Melanocyte of skin (primary cell): ENCODE data around the gene GSX1. TPM values are rescaled to one million over a fixed set of nuclear protein-coding genes. Genes with fewer than 3 reads are reported as not detected.

Experiments
- small RNA-seq, 2 donors: library from RNA; depleted of rRNA; stranded (forward); fragments of <200 nt; gene quantifications; one replicate each; pipeline ENCODE3, GENCODE V24; 2012
- total RNA-seq, 2 donors: library from RNA; depleted of rRNA; stranded (reverse); fragments of >200 nt; gene quantifications; 2 replicates each; pipeline ENCODE4 v1.2.3, GENCODE V29; 2012

GSX1 gene
- total RNA-seq: not detected

DNA sequence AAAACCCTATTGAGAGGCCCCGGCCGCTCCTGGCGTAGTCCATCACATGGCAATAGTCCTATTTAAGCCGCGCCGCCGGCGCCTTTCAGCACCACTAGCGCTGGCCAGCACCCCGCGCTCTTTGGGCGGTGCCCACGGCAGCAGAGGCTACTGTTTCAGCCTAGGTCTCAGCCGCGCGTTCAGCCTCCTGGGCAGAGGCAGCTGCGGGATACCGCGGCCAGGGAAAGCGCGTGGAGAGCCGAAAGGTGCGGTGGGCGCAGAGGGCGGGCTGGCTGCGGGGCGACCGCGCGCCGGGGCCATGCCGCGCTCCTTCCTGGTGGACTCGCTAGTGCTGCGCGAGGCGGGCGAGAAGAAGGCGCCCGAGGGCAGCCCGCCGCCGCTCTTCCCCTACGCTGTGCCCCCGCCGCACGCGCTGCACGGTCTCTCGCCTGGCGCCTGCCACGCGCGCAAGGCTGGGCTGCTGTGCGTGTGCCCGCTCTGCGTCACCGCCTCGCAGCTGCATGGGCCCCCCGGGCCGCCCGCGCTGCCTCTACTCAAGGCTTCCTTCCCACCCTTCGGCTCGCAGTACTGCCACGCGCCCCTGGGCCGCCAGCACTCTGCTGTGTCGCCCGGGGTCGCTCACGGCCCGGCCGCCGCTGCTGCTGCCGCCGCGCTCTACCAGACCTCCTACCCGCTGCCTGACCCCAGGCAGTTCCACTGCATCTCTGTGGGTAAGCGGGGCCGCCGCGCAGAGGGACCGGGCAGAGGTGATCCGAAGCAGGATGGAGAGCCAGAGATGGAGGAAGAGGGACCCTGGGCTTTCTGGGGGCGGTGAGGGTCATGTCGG lies at the start of gene GSX1:
Gene GSX1 (plus strand): TSS at position 91 of the 826 bp plus-strand sequence. CDS start 208 bp downstream, at position 299.

Small RNAs within 50 kb of the gene (small RNA-seq; reads per million reads assigned to genes)
- gene RNU6-73P: 6.3 to 7.4 reads per million in 2 donors

Other genes with a start within 250 kb of the GSX1 start
- 10 to 100 TPM; 15.8 to 19.3 TPM for gene LNX2, start 172.0 kb upstream of the GSX1 start, total RNA-seq
- gene POLR1D, start 170.6 kb upstream of the GSX1 start, total RNA-seq: 100 to 1,000 TPM in 1 of 2 donors, 10 to 100 TPM in 1; 63.3 to 140 TPM
- not detected for gene PDX1, start 127.5 kb downstream of the GSX1 start, total RNA-seq
- gene CDX2, start 176.8 kb downstream of the GSX1 start, total RNA-seq: not detected
- gene URAD, start 196.2 kb downstream of the GSX1 start, total RNA-seq: not detected